HEK293 (cell line): ENCODE results near the gene PCSK9.

Experiments
- SP2 ChIP-seq: fragments of 450-650 bp; formaldehyde crosslinking; IDR thresholded peaks from 2 replicates; pipeline ENCODE4 v1.5.1; 2016; ENCODE audit warnings: missing biosample characterization, missing genetic modification characterization
- ZBTB17 ChIP-seq: fragments of 450-650 bp; formaldehyde crosslinking; IDR thresholded peaks from 2 replicates; pipeline ENCODE4 v1.5.1; 2016; ENCODE audit warnings: missing biosample characterization, missing genetic modification characterization
- ZBTB21 ChIP-seq: fragments of 450-650 bp; formaldehyde crosslinking; IDR thresholded peaks from 2 replicates; pipeline ENCODE4 v1.5.1; 2017; ENCODE audit warnings: missing biosample characterization, missing genetic modification characterization
- ZNF629 ChIP-seq: fragments of 450-650 bp; formaldehyde crosslinking; IDR thresholded peaks from 2 replicates; pipeline ENCODE4 v1.5.1; 2017; ENCODE audit warnings: missing biosample characterization, missing genetic modification characterization
- ZNF776 ChIP-seq: fragments of 450-650 bp; formaldehyde crosslinking; IDR thresholded peaks from 2 replicates; pipeline ENCODE4 v1.5.0; 2017; ENCODE audit warnings: missing biosample characterization, missing genetic modification characterization, borderline replicate concordance
- ZSCAN30 ChIP-seq: fragments of 450-650 bp; IDR thresholded peaks from 2 replicates; pipeline ENCODE4 v1.5.1; 2018; ENCODE audit warnings: missing biosample characterization, mild to moderate bottlenecking, missing genetic modification characterization, moderate library complexity
- TF ChIP-seq, protein P1 (sequence below): fragments of 450-650 bp; formaldehyde crosslinking; IDR thresholded peaks from 2 replicates; pipeline ENCODE4 v1.5.1; 2016; ENCODE audit warnings: missing biosample characterization, missing genetic modification characterization
- TF ChIP-seq, protein P2 (sequence below): fragments of 450-650 bp; formaldehyde crosslinking; IDR thresholded peaks from 2 replicates; pipeline ENCODE4 v1.5.1; 2016; ENCODE audit warnings: missing biosample characterization, missing genetic modification characterization

- TF ChIP-seq, protein P1, sequence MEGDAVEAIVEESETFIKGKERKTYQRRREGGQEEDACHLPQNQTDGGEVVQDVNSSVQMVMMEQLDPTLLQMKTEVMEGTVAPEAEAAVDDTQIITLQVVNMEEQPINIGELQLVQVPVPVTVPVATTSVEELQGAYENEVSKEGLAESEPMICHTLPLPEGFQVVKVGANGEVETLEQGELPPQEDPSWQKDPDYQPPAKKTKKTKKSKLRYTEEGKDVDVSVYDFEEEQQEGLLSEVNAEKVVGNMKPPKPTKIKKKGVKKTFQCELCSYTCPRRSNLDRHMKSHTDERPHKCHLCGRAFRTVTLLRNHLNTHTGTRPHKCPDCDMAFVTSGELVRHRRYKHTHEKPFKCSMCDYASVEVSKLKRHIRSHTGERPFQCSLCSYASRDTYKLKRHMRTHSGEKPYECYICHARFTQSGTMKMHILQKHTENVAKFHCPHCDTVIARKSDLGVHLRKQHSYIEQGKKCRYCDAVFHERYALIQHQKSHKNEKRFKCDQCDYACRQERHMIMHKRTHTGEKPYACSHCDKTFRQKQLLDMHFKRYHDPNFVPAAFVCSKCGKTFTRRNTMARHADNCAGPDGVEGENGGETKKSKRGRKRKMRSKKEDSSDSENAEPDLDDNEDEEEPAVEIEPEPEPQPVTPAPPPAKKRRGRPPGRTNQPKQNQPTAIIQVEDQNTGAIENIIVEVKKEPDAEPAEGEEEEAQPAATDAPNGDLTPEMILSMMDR = no peak
- no peak for TF ChIP-seq ZSCAN30 (tag by site-specific recombination)
- no peak for TF ChIP-seq SP2 (tag by site-specific recombination)
- TF ChIP-seq ZNF776 (tag by site-specific recombination) = no peak
- TF ChIP-seq ZBTB21 (tag by site-specific recombination) = no peak
- TF ChIP-seq ZBTB17 (tag by site-specific recombination) = no peak
- TF ChIP-seq, protein P2, sequence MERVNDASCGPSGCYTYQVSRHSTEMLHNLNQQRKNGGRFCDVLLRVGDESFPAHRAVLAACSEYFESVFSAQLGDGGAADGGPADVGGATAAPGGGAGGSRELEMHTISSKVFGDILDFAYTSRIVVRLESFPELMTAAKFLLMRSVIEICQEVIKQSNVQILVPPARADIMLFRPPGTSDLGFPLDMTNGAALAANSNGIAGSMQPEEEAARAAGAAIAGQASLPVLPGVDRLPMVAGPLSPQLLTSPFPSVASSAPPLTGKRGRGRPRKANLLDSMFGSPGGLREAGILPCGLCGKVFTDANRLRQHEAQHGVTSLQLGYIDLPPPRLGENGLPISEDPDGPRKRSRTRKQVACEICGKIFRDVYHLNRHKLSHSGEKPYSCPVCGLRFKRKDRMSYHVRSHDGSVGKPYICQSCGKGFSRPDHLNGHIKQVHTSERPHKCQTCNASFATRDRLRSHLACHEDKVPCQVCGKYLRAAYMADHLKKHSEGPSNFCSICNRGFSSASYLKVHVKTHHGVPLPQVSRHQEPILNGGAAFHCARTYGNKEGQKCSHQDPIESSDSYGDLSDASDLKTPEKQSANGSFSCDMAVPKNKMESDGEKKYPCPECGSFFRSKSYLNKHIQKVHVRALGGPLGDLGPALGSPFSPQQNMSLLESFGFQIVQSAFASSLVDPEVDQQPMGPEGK (tag by site-specific recombination) = no peak
- TF ChIP-seq ZNF629 (tag by site-specific recombination) = no peak
Measured at GRCh38 chr1:55081905-55082296, 42.6 kb downstream of the PCSK9 start.
